GM18502 (cell line): ENCODE results near the gene CD68.
"Not testable (repeated sequence)": the region's sequence is repeated elsewhere in the genome, so short reads cannot be mapped to it uniquely, and the experiment has no call there.

Experiments
- ATAC-seq: cut with Tn5 transposase; IDR thresholded peaks from one replicate; pipeline ENCODE4 v1.9.1; 2021; ENCODE audit warnings: mild to moderate bottlenecking; ENCODE audit not compliant: unreplicated experiment, poor library complexity

Gene CD68

GRCh38 chr17:7577327-7578199 lies 1.9 kb upstream of the CD68 start:
- ATAC-seq, result no peak

DNA sequence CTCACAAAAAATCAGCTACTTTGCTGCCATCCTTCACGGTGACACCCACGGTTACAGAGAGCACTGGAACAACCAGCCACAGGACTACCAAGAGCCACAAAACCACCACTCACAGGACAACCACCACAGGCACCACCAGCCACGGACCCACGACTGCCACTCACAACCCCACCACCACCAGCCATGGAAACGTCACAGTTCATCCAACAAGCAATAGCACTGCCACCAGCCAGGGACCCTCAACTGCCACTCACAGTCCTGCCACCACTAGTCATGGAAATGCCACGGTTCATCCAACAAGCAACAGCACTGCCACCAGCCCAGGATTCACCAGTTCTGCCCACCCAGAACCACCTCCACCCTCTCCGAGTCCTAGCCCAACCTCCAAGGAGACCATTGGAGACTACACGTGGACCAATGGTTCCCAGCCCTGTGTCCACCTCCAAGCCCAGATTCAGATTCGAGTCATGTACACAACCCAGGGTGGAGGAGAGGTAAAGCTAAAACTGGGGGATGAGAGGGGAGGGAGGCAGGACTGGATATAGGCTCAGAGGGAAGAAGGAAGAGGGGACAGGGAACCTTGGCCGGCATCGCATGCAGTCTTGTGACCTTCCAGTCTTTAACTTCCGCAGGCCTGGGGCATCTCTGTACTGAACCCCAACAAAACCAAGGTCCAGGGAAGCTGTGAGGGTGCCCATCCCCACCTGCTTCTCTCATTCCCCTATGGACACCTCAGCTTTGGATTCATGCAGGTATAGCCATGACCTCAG lies 581 bp downstream of the CD68 start:
- ATAC-seq, result no peak

DNA sequence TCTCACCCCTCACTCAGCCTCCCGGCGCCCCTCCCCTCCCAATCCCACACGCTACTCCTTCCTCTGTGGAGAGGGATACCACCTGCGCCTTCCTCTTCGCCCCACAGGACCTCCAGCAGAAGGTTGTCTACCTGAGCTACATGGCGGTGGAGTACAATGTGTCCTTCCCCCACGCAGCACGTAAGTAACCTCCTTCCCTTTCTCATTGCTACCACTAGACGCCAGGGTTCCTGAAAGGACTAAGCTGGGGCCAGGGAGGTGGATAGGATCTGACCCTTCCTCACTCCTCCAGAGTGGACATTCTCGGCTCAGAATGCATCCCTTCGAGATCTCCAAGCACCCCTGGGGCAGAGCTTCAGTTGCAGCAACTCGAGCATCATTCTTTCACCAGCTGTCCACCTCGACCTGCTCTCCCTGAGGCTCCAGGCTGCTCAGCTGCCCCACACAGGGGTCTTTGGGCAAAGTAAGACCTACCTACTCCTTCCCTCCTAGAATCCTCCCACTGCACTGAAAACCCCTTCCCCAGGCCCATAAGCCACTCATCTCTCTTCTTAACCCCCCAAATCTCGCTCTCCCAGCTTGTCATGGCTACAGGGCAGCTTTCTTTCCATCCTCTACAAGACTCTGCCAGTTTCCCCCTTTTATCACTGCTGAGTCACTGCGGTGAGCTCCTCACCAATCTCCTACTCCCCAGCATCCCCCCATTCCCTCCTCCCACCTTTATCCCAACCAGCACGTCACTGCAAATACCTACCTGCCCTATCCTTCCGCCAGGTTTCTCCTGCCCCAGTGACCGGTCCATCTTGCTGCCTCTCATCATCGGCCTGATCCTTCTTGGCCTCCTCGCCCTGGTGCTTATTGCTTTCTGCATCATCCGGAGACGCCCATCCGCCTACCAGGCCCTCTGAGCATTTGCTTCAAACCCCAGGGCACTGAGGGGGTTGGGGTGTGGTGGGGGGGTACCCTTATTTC lies 1.5 kb downstream of the CD68 start:
- no peak for ATAC-seq

DNA sequence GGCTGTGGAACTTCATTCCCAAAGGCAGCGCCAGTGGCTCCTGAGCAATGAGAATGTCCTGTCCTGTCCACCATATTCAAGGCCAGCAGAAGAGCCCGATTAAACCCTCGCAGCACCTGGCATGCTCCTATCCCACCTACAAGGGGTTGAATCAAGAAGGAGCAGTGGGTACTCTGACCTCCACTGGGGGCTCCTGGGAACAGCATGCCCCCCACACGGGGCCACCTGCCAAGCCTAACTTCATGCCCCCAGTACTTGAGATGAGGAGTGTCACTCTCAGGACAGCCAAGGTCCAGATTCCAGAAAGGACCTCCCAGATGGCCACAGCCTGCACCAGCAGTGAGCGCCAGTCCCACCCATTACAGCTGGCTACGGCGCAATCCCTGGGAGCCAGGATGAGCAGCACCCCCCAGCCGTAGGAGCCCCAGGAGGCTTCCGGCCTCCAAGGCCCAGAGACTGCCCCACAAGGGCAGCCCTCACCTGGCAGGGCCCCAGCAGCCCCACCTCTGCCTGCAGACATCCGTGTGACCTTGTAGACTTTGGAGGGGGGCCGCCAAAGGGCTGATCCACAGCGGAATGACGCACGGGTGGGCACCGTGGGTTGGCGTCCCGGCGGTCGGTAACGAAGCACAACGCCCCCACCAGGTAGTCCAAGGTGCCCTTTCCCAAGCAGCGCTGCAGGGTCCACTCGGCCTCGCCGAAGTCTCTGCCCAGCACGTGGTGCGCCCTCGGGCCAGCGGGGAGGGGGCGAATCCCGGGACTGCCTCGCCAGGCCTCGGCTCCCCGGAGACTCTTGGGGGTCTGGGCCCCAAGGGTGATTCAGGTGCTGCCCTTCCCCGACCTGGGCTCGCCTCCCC lies 3.2 kb downstream of the CD68 start:
- no peak for ATAC-seq

DNA sequence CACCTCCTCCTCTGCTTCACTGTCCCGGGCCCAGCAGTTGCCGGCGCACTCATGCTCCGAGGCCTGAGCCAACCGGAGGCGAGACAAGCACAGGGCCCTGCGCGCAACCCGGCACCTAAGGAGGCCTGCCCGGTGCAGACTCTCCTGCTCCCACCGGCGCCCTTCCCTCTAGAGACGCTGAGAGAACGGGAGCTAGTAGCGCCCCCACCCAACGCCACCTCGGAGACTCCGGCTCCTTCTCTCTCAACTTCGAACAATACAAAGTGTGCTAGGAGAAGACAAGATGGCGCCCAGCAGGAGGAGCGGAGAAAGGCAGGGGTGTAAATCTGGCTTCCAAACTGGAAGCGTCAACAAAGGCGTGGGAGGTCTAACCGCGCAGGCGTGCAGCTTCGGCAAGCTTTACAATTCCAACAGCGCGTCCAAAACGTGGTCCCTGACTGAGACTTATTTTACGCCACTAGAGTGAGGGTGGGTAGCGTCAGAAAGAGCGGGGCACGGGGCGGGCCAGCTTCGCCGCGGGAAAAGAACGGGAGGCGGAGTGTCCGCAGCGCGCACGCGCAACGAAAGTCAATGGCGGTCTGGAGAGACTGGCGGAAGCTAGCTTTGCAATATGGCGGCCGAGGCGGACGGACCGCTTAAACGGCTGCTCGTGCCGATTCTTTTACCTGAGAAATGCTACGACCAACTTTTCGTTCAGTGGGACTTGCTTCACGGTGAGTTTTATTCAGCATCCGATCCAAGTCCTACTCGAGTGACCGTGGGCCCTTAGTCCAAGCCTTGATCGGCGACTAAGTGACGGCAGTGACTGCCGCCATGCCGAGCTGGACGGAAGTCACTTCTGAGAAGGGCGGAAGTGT lies 4.0 kb downstream of the CD68 start, which contains the start of gene MPDU1:
Gene MPDU1, plus strand, starts transcription at position 600 of the 857 bp plus-strand sequence. Its CDS starts 11 bp downstream, at position 611.
- ATAC-seq, result peak; percentile 62

DNA sequence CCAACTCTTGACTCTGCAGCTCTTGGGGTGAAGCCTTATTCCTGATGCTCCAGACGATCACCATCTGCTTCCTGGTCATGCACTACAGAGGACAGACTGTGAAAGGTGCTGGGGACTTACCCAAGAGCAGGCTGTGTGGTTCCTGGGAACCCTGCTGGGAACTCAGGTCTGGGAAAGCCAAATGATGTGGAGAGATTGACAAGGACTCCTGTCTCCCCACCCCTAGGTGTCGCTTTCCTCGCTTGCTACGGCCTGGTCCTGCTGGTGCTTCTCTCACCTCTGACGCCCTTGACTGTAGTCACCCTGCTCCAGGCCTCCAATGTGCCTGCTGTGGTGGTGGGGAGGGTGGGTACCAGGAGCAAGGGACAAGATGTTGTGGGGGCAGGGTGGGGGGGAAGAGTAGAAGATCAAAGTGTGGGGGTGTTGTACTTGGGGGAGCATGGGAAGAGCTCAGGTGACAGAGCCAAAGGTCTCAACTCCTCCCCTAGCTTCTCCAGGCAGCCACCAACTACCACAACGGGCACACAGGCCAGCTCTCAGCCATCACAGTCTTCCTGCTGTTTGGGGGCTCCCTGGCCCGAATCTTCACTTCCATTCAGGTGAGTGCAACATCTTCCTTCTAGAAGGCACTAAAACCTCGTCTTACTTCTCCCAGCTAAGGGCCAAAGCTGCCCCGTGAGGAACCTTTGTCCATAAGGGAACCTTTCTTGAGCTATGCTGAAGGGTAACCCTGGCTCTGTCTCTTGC lies 7.4 kb downstream of the CD68 start:
- no peak for ATAC-seq

DNA sequence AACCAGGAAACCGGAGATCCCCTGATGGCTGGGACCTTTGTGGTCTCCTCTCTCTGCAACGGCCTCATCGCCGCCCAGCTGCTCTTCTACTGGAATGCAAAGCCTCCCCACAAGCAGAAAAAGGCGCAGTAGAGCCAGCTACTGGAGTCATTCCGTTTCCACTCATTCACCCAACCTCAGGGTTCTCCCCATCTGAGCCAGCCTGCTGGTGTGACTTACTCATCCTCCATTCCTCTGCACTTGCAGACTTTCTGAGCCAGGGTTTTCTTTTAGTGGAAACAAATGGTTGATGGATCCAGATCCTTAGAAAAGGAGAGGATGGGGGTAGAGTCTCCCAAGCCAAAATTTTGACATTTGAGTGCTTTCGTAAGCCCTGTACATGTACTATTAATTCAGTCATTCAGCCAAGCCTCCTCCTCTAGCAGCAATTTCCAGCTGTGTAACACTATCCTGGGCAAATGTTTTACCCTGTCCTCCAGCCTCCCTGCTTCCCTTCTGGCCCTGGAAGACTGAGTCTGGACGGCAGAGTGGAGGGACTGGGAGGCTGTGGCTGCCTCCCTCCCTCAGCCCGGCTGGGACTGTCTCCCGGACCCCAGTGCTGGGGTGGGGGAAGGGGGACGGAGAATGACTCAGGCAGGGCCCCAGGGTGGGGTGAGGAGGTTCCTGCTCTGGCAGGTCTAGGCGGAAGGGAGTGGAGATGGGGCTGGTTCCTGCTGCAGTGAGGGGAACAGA lies 8.1 kb downstream of the CD68 start:
- no peak for ATAC-seq

DNA sequence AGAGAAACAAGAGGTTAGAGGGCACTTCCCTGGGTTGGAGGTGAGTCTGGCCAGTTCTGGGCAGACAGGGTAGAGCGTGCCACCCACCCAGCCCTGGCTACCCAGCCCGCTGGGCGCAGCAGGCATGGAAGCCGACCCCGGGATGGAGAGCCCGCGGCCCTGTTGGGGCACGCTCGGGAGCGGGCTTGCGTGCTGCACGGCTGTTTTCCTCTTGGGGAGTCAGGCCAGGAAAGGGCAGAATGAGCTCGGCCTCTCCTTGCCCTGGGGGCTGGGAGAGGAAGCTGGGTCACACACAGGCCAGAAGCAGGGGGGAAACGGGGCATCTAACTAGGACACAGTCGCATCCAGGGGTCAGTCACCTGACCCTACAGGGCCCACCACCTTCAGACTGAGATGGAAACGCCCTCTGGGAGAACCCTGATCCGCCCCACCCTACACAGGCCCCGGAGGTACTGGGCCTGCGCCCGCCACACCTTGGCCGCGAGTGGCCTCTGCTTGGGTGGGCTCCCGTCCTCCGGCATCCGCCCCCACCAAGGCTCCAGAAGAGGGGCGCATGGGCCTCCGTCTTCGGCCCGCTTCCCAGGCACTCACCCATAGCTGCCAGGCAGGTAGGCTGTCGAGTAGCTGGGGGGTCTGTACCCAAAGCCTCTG lies 9.2 kb downstream of the CD68 start:
- ATAC-seq, result no peak

- no peak for ATAC-seq
Observed at GRCh38 chr17:7589204-7589868, 9.9 kb downstream of the CD68 start.

DNA sequence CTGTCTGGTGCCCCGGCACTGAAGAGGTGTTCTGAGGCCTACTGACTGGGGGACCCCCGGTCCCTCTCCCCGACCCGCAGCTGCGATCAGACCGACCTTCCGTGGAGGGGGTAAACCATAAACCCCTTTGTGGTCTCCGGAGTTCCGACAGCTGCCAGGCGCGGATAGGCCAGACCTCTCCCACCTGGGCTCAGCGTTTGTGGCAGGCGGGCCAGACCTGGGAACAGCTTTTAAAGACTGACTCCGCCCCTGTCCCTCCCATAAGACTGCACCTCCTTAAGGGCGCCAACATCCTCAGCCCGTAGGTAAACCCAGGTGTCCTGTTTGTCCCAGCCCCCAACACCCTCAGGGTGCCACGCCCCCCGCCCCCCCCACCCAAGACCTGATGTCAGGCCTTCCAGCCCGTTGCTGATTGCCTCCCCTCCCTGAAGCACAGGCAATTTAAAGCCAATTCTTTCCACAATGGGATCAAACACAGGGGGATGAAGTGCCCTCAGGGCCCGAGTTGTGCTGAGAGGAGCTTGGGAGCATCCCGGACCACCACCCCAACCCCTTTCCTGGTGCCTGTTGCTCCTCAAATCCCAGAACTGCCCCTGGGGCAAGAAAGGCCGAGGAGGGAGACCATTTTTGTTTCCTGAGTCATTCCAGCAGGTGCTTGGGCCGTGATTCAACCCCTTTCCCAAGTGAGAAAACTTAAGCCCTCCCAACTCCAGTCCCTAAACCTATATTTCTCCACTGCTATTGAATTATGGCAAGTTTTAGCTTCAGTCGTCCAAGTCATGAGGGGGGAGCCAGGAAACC lies 10.7 kb downstream of the CD68 start, which contains the start of gene SOX15:
Gene SOX15, minus strand, starts transcription at position 204 of the 801 bp plus-strand sequence. CDS start 418 bp downstream, outside the sequence.
- ATAC-seq, result no peak

GRCh38 chr17:7590743-7591142 lies 11.3 kb downstream of the CD68 start:
- no peak for ATAC-seq

GRCh38 chr17:7591596-7591995 lies 12.2 kb downstream of the CD68 start:
- ATAC-seq, result no peak

DNA sequence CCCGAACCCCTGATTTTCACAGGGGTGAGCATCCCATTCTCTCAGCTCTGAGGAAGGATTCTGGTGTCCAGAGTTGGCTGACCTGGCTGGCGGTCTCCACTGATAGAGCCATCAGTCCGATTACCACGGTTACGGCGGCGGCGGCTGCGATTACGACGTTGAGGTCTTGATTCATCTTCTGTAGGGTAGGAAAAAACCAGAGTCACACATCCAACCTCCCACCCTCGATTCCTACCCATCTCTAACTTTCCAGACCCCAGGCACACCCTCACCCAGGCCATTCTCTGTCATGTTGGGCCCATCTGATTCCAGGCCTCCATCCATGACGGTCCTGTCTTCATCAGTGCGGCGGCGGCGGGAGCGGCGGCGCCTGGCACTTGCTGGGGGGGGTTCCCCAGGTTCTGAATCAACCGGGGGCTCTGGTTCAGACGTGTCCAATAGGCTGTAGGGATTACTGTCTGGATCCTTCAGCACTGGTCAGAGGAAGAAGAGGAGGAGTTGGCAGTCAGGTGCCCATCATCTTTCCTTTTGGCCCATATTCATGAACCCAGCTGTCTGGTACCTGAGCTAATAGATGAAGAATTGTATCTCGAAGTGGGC lies 13.1 kb downstream of the CD68 start:
- no peak for ATAC-seq

- no peak for ATAC-seq
Observed at GRCh38 chr17:7593296-7593695, 13.9 kb downstream of the CD68 start.

- not testable (repeated sequence) for ATAC-seq
Observed at GRCh38 chr17:7597561-7597960, 18.1 kb downstream of the CD68 start.
